Islet of Langerhans (tissue), 1 donor: Measurements from ENCODE around the gene FOXN1.
"Not testable (repeated sequence)": the region's sequence is repeated elsewhere in the genome, so short reads cannot be mapped to it uniquely, and the experiment has no call there.

ENCODE experiments used
- FAIRE-seq: peaks from one replicate; lab custom pipeline; 2011; peaks lifted over from hg19 to GRCh38; lab: Jason Lieb, UNC

The FOXN1 gene

DNA sequence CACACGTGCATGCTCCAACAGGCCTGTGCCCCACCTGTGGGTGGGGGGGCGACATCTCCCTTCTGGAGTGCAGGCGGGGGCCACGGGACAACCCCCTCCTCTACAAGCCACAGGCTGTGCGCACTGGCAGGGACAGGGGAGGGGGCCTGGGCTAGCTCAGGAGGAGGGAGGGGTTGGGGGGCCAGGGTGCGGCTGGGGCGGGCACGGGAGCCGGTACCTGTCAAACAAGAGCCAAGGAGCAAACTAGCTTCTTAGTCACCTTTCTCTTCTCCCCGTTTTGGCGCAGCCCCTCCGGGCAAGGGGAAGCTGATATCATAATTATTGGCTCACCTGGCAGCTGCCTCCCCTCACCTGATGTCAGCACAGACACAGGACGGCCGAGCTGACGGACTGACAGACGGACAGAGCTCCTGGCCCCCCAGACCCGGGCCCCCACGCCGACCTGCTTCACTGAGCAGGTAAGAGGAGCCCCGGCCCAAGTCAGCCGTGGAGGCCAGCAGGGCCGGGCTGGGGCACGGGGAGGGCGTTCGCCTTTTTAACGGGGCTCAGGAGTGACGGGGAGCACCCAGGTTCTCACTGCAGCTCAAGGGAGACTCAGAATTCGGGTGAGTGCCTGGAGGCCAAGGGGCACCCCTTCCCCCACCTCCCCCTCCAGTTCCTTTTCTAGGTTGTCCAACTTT is at the start of gene FOXN1:
Gene FOXN1, plus strand, starts transcription at position 363 of the 680 bp plus-strand sequence. CDS start 17,622 bp downstream, outside the sequence.
- no peak for FAIRE-seq

GRCh38 chr17:28457890-28458289 is 48.3 kb upstream of the FOXN1 start:
- FAIRE-seq = no peak

GRCh38 chr17:28458881-28459280 is 47.3 kb upstream of the FOXN1 start:
- not testable (repeated sequence) for FAIRE-seq

DNA sequence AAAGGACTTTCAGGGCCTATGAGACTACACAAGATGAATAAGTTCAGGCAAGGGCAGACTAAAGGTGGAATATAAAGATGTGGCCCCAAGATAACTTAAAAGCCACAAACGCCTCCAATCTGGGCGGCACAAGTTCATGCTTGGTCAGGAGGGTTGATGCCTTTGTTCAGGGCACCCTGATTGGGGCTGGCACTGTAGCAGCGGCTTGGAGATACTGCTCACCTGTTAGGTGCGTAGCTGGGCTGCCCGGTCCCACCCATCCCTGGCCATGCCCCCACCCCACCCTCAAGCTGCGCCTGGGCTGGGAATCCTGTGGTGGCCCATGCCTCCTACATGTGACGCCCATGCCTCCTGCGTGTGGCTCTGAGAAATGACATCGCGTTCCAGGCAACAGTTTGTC is 45.2 kb upstream of the FOXN1 start:
- no peak for FAIRE-seq

- no peak for FAIRE-seq
Measured at GRCh38 chr17:28466001-28466400, 40.1 kb upstream of the FOXN1 start.

DNA sequence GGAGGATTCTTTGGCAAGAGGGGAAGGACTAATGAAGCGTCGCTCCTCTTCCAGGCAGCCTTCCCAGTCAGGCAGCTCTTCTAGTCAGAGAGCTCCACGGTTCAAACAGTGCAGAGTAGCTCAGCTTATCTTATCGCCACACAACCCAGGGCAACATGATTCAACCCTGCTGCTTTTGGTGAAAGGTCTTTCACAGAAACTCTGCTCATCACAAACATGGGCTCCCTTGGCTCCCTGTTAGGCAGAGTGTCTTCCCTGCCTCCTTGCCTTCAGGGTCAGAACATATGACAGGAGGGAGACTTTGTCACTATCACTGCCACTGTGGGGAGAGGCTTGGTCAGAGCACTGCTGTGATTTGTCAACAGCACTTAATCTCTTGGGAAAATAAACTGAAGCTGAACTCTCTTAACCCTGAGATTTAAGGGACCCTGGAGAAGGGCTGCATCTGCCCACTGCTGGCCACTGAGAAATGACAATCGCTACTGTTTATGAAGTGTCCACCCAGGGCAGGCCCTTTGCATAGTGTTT is 39.6 kb upstream of the FOXN1 start:
- FAIRE-seq = no peak

- FAIRE-seq = no peak
Measured at GRCh38 chr17:28467456-28468025, 38.6 kb upstream of the FOXN1 start.

DNA sequence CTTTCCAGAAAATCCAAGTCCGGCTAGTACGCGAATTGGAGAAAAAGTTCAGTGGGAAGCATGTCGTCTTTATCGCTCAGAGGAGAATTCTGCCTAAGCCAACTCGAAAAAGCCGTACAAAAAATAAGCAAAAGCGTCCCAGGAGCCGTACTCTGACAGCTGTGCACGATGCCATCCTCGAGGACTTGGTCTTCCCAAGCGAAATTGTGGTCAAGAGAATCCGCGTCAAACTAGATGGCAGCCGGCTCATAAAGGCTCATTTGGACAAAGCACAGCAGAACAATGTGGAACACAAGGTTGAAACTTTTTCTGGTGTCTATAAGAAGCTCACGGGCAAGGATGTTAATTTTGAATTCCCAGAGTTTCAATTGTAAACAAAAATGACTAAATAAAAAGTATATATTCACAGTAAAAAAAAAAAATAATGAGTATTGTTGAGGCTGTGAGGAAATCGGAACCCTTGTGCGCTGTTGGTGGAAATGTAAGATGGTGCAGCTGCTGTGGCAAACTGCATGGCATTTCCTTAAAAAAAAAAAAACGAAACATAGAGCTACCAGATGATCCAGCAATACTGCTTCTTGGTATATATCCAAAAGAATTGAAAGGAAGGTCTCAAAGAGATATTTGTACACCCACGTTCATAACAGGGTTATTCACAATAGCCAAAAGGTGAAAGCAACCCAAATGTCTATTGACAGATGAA is 38.0 kb upstream of the FOXN1 start:
- FAIRE-seq = not testable (repeated sequence)

DNA sequence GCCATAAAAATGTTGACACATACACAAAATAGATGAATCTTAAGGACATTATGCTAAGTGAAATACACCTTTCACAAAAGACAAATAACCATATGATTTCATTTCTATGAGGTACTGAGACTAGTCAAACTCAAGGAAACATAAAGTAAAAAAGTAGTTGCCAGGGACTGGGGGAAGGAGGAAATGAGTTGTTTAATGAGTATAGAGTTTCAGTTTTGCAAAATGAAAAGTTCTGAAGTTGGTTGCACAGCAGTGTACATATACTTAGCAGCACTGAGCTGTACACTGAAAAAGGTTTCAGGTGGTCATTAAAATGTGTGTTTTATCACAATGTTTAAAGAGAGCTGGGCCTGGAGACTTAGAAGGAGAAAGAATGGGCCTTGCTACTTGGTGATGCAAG is 37.4 kb upstream of the FOXN1 start:
- FAIRE-seq = no peak

DNA sequence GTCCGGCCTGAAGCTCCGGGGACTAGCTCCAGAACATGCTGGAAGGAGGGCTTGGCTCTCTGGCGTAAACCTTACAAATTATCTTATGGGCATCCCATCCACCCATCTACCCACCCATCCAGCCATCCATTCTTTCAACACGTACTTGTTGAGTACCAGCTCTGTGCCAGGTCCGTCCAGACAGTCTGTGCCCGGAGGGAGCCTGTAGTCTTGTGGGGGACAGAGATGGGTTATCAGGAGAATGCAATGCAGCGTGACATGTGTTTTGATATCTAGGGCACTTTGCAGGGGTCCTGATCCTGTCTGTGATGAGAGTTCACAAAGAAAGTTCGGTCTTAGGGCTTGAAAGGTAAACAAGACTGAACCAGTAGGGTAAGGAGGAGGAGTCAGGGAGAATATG is 36.8 kb upstream of the FOXN1 start:
- no peak for FAIRE-seq

GRCh38 chr17:28470266-28470913 is 35.8 kb upstream of the FOXN1 start:
- no peak for FAIRE-seq

DNA sequence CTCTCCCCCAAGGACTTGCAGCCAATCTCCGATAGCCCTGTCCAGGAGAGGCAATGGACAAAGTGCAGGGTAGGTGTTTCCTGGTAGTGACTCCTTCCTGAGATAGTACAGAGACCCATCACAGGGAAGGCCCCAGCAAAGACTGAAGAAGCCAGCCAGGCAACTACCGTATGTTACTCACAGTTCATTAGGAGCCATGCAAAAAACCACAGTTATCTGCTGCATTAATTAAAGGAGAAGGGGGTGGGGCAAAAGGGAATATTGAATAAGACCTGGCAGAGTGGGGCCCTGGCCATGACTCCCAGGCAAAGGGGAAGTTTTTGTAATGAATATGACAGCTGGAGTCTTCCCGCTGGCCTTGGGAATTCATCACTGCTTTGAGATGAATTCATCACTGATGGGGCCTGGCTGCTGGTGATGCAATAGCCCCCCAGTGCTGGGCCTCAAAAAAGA is 35.2 kb upstream of the FOXN1 start:
- FAIRE-seq = no peak

- FAIRE-seq = no peak
Measured at GRCh38 chr17:28471531-28472342, 34.4 kb upstream of the FOXN1 start.

DNA sequence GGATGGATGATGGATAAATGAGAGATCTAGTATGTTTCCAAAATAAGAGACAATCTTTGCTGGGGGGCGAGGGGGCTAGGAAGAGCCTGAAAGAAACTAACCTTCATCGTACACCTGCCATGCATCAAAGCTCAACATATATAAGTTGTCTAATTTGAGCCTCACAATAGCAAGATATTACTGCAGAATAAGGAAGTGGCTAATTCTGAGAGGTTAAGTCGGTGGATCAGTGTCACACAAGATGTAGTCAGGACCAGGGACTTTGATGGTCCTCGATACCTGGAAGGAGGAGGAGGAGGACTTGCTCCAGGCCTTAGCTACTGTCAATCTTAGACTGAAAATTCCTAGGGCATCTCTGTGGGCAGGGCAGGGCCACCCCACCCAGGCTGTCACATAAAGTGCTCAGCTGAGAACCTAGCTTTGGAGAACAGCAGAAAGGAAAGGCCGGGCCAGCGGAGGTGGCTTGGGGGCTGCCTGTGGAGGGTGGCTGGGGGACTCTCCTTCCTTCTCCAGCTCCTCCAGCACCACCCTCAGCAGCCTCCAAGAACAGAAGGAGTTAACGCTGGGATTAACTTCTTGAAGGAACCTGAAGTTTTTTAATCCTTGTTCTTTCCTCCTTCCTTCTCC is 33.2 kb upstream of the FOXN1 start:
- FAIRE-seq = no peak

GRCh38 chr17:28473542-28473941 is 32.6 kb upstream of the FOXN1 start, which contains the start of gene SLC13A2:
Gene SLC13A2, plus strand, starts transcription at chr17:28473644. Its CDS starts 69 bp downstream, at chr17:28473713.
- no peak for FAIRE-seq

- no peak for FAIRE-seq
Measured at GRCh38 chr17:28474111-28474531, 32.0 kb upstream of the FOXN1 start.

- no peak for FAIRE-seq
Measured at GRCh38 chr17:28475151-28475900, 30.8 kb upstream of the FOXN1 start.

- FAIRE-seq = no peak
Measured at GRCh38 chr17:28476076-28476865, 29.9 kb upstream of the FOXN1 start.

DNA sequence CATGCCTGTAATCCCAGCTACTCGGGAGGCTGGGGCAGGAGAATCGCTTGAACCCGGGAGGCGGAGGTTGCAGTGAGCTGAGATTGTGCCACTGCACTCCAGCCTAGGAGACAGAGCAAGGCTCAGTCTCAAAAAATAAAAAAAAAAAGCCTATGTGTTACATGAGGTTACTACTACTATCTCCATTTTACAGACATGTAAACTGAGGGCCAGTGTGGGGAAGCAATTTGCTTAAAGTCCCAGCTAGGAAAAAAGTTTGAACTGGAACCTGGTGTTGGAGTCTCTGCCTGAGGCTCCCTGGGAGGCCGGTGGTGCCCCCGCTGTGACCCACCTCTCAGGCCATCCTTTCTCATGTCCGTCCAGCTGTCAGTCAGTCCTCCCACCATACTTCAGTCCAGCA is 28.2 kb upstream of the FOXN1 start:
- FAIRE-seq = no peak
